A549 (cell line): Measurements from ENCODE around the gene KRTAP4-1. TPM values are rescaled to one million over a fixed set of nuclear protein-coding genes. Genes with fewer than 3 reads are reported as not detected.
A peak's percentile ranks its signal among the peaks of the same experiment; 100 is the strongest.
"Not testable (repeated sequence)": the region's sequence is repeated elsewhere in the genome, so short reads cannot be mapped to it uniquely, and the experiment has no call there.

ENCODE experiments used
- ATAC-seq, 2 experiments: fragments of 200-7000 bp in 1 of 2; fragments of >200 bp in 1 of 2; cut with Nextera tagmentation in 1 of 2; cut with Tn5 transposase in 1 of 2; 3 replicates each; pipeline versions ENCODE4 v1.8.0 to v1.9.1; 2018 to 2020; ENCODE audit warnings: mild to moderate bottlenecking in 1 of 2, moderate library complexity in 1 of 2
- CTCF ChIA-PET: fragments of 300-600 bp; sonication (Branson Sonifier 250); formaldehyde crosslinking; extraction: SDS; loops from one replicate; lab custom pipeline; 2021; ENCODE audit warnings: antibody characterized with exemption, inconsistent platforms; lab: Yijun Ruan, JAX
- POLR2A ChIA-PET: fragments of 350-600 bp; formaldehyde crosslinking; extraction: SDS; loops from one replicate; lab custom pipeline; 2021; ENCODE audit warnings: antibody characterized with exemption, inconsistent platforms; lab: Yijun Ruan, JAX
- DNase-seq, 2 experiments: peaks; one replicate each; pipeline versions ENCODE4 v3.0.0 to v3.0.0-alpha.2; 2011 to 2016; ENCODE audit warnings: low read depth in 1 of 2, low spot score in 1 of 2
- FAIRE-seq: peaks from 2 replicates; lab custom pipeline; 2011; peaks lifted over from hg19 to GRCh38; lab: Jason Lieb, UNC
- H3K27ac ChIP-seq, 2 experiments: fragments of >200 bp; sonication (Bioruptor Twin); formaldehyde crosslinking; 3 replicates each; pipeline ENCODE4 v1.5.1; 2016 to 2017
- H3K4me1 ChIP-seq: fragments of >200 bp; sonication (Bioruptor Twin); formaldehyde crosslinking; 3 replicates; pipeline ENCODE4 v1.6.1; 2016
- H3K4me2 ChIP-seq: fragments of >200 bp; sonication (Bioruptor Twin); formaldehyde crosslinking; 3 replicates; pipeline ENCODE4 v1.6.1; 2016
- H3K4me3 ChIP-seq: fragments of >200 bp; sonication (Bioruptor Twin); formaldehyde crosslinking; 3 replicates; pipeline ENCODE4 v1.5.1; 2016
- H3K9me3 ChIP-seq: fragments of >200 bp; sonication (Bioruptor Twin); formaldehyde crosslinking; 3 replicates; pipeline ENCODE4 v1.6.1; 2016
- CBX2 ChIP-seq: fragments of 200-600 bp; sonication (generic); IDR thresholded peaks from 2 replicates; pipeline ENCODE4 v1.6.1; 2016; ENCODE audit warnings: low read depth, mild to moderate bottlenecking, borderline replicate concordance
- CHD2 ChIP-seq: fragments of 150-350 bp; IDR thresholded peaks from 2 replicates; pipeline ENCODE4 v1.6.1; 2014; ENCODE audit warnings: low read length; ENCODE audit not compliant: partially characterized antibody
- FOSL2 ChIP-seq, 2 experiments: fragments of 450-650 bp in 1 of 2; fragments of >200 bp in 1 of 2; sonication (Bioruptor Twin) in 1 of 2; formaldehyde crosslinking; IDR thresholded peaks; 2 replicates each; pipeline versions ENCODE4 v1.5.0 to v1.6.1; 2016 to 2020; ENCODE audit warnings: mild to moderate bottlenecking in 1 of 2, moderate library complexity in 1 of 2
- JUN ChIP-seq, 2 experiments: fragments of >200 bp; sonication (Bioruptor Twin); formaldehyde crosslinking; IDR thresholded peaks; 2 replicates in 1 of 2; 3 replicates in 1 of 2; pipeline ENCODE4 v1.6.1; 2016 to 2017
- NFE2L2 ChIP-seq: fragments of 150-350 bp; conservative IDR thresholded peaks from 2 replicates; pipeline ENCODE4 v1.6.1; 2014; ENCODE audit warnings: low read length
- POLR2A ChIP-seq: IDR thresholded peaks from 2 replicates; pipeline ENCODE4 v1.6.1; 2012; ENCODE audit warnings: mild to moderate bottlenecking, low read length
- USF2 ChIP-seq: fragments of 450-650 bp; IDR thresholded peaks from 2 replicates; pipeline ENCODE4 v1.6.1; 2014; ENCODE audit warnings: antibody characterized with exemption
- WGBS: methylation state at CpG from one replicate; pipeline ENCODE4 v1.1.6; 2017; ENCODE audit errors: missing lambda C conversion rate; 5-methylcytosine and 5-hydroxymethylcytosine counted together
- polyA plus RNA-seq, 4 experiments: library from polyadenylated mRNA; depleted of rRNA in 3 of 4; stranded (reverse); fragments of >200 nt; fragmentation: RNase III in 1 of 4; extraction: RNeasy Plus Mini Kit Qiagen cat#74134 plus additional on column Dnase treatment in 1 of 4; gene quantifications; 2 replicates in 3 of 4; 3 replicates in 1 of 4; pipeline ENCODE4 v1.2.3, GENCODE V29; 2011 to 2017
- small RNA-seq, 6 experiments: library from RNA; depleted of rRNA; stranded (forward); fragments of <200 nt; gene quantifications; one replicate each; pipeline ENCODE3, GENCODE V24; 2012

KRTAP4-1 gene
- polyA plus RNA-seq, 2 of the 4 experiments (the other 2 are of a cell fraction) = 0.12 to 0.32 TPM

GRCh38 chr17:41144846-41145245 lies 39.9 kb downstream of the KRTAP4-1 start:
- Histone ChIP-seq H3K9me3 (peaks cover 35% of the 10 kb centered on the region), H3K4me1 (no peaks in the 10 kb centered on the region), H3K27ac (no peak overlapping the region), H3K4me2 (no peak overlapping the region), H3K4me3 (no peak overlapping the region)
- DNase-seq = no peak
- ATAC-seq = no peak
- CTCF ChIA-PET = no interaction called here
- POLR2A ChIA-PET = no interaction called here
- TF ChIP-seq CHD2 = no peak
- no peak for FAIRE-seq
- WGBS = 61% methylated on average over 1 of the region's 1 CpG

GRCh38 chr17:41141361-41141760 lies 43.4 kb downstream of the KRTAP4-1 start:
- Histone ChIP-seq H3K4me1 (no peaks in the 10 kb centered on the region), H3K27ac (no peak overlapping the region)
- FAIRE-seq = no peak
- no peak for TF ChIP-seq JUN (IDR thresholded peaks at IDR 0.05)
- TF ChIP-seq NFE2L2 = no peak
- no peak for TF ChIP-seq POLR2A
- TF ChIP-seq, all 56 proteins: peak for 0
- peaks cover 38% of the 10 kb centered on the region for H3K9me3 ChIP-seq
- no peak for ATAC-seq
- DNase-seq = no peak
- CTCF ChIA-PET = no interaction called here
- H3K4me3 ChIP-seq = no peak overlapping the region
- POLR2A ChIA-PET = no interaction called here
- H3K4me2 ChIP-seq = no peak overlapping the region

- Histone ChIP-seq H3K4me1 (no peaks in the 10 kb centered on the region), H3K9me3 (peaks cover 38% of the 10 kb centered on the region), H3K4me2 (no peak within 1 kb of the TSS), H3K27ac (no peak within 1 kb of the TSS), H3K4me3 (no peak within 1 kb of the TSS)
- peak in 1 of 2 experiments; percentile 46 for DNase-seq
- WGBS = 60% methylated on average over 6 of the region's 6 CpGs
- FAIRE-seq = no peak
- POLR2A ChIA-PET = no interaction called here
- TF ChIP-seq CHD2 (no peak), FOSL2 (IDR thresholded peaks at IDR 0.05) (no peak), FOSL2 (CRISPR knock-in tag; IDR thresholded peaks at IDR 0.05) (peak; percentile 39; the same call in 1 of the 2 replicates), USF2 (peak; percentile 86), CBX2 (no peak)
- no peak for ATAC-seq
- CTCF ChIA-PET = interaction anchor here (0.6 kb wide), 1 partner anchor 11 kb away, joined by 3 read pairs; no protein-coding TSS in a partner anchor
Observed at GRCh38 chr17:41140360-41141131, 44.2 kb downstream of the KRTAP4-1 start, which contains the start of gene KRTAP4-6. TSS of gene KRTAP4-6 (minus strand) at chr17:41140544. CDS start at chr17:41140487, 57 bp downstream.

GRCh38 chr17:41139865-41140264 lies 44.8 kb downstream of the KRTAP4-1 start:
- H3K4me3 ChIP-seq, H3K4me1 ChIP-seq, ATAC-seq, DNase-seq, FAIRE-seq, H3K27ac ChIP-seq, H3K4me2 ChIP-seq, POLR2A ChIA-PET: not testable (repeated sequence)
- 68% methylated on average over 11 of the region's 12 CpGs for WGBS
- CTCF ChIA-PET = interaction anchor here (0.6 to 0.7 kb wide), 2 partner anchors 10 to 262 kb away, joined by 3 read pairs; no protein-coding TSS in a partner anchor
- peaks cover 38% of the 10 kb centered on the region for H3K9me3 ChIP-seq

Small RNA genes within 50 kb of the gene (small RNA-seq; reads per million reads assigned to genes)
- gene KRTAP4-17P = 0 reads per million in 6 experiments

Other genes starting within 250 kb of the KRTAP4-1 start
Only the 30 nearest of the 41 such genes appear.
- gene KRTAP1-5, start 157.7 kb downstream of the KRTAP4-1 start, polyA plus RNA-seq (2011; rRNA removed) = not detected in 2 replicates
- not detected in 3 replicates for gene KRTAP1-5, start 157.7 kb downstream of the KRTAP4-1 start, polyA plus RNA-seq (2017; fragmentation: RNase III; extraction: RNeasy Plus Mini Kit Qiagen cat#74134 plus additional on column Dnase treatment)
- gene KRTAP1-4, start 154.7 kb downstream of the KRTAP4-1 start, polyA plus RNA-seq (2011; rRNA removed) = not detected in 2 replicates
- not detected in 3 replicates for gene KRTAP1-4, start 154.7 kb downstream of the KRTAP4-1 start, polyA plus RNA-seq (2017; fragmentation: RNase III; extraction: RNeasy Plus Mini Kit Qiagen cat#74134 plus additional on column Dnase treatment)
- gene KRTAP1-3, start 150.0 kb downstream of the KRTAP4-1 start, polyA plus RNA-seq (2011; rRNA removed) = not detected in 2 replicates
- gene KRTAP1-3, start 150.0 kb downstream of the KRTAP4-1 start, polyA plus RNA-seq (2017; fragmentation: RNase III; extraction: RNeasy Plus Mini Kit Qiagen cat#74134 plus additional on column Dnase treatment) = not detected in 3 replicates
- not detected in 2 replicates for gene KRTAP1-1, start 143.5 kb downstream of the KRTAP4-1 start, polyA plus RNA-seq (2011; rRNA removed)
- not detected in 3 replicates for gene KRTAP1-1, start 143.5 kb downstream of the KRTAP4-1 start, polyA plus RNA-seq (2017; fragmentation: RNase III; extraction: RNeasy Plus Mini Kit Qiagen cat#74134 plus additional on column Dnase treatment)
- gene KRTAP2-1, start 137.6 kb downstream of the KRTAP4-1 start, polyA plus RNA-seq (2011; rRNA removed) = not detected in 2 replicates
- gene KRTAP2-1, start 137.6 kb downstream of the KRTAP4-1 start, polyA plus RNA-seq (2017; fragmentation: RNase III; extraction: RNeasy Plus Mini Kit Qiagen cat#74134 plus additional on column Dnase treatment) = not detected in 3 replicates
- gene KRTAP2-2, start 129.7 kb downstream of the KRTAP4-1 start, polyA plus RNA-seq (2011; rRNA removed) = not detected in 2 replicates
- not detected in 3 replicates for gene KRTAP2-2, start 129.7 kb downstream of the KRTAP4-1 start, polyA plus RNA-seq (2017; fragmentation: RNase III; extraction: RNeasy Plus Mini Kit Qiagen cat#74134 plus additional on column Dnase treatment)
- not detected in 2 replicates for gene KRTAP2-3, start 124.8 kb downstream of the KRTAP4-1 start, polyA plus RNA-seq (2011; rRNA removed)
- 0.10 TPM in 1 of 3 replicates, not detected in the others for gene KRTAP2-3, start 124.8 kb downstream of the KRTAP4-1 start, polyA plus RNA-seq (2017; fragmentation: RNase III; extraction: RNeasy Plus Mini Kit Qiagen cat#74134 plus additional on column Dnase treatment)
- not detected in 2 replicates for gene KRTAP2-4, start 119.0 kb downstream of the KRTAP4-1 start, polyA plus RNA-seq (2011; rRNA removed)
- gene KRTAP2-4, start 119.0 kb downstream of the KRTAP4-1 start, polyA plus RNA-seq (2017; fragmentation: RNase III; extraction: RNeasy Plus Mini Kit Qiagen cat#74134 plus additional on column Dnase treatment) = not detected in 3 replicates
- gene KRTAP4-7, start 100.8 kb downstream of the KRTAP4-1 start, polyA plus RNA-seq (2011; rRNA removed) = not detected in 2 replicates
- not detected in 3 replicates for gene KRTAP4-7, start 100.8 kb downstream of the KRTAP4-1 start, polyA plus RNA-seq (2017; fragmentation: RNase III; extraction: RNeasy Plus Mini Kit Qiagen cat#74134 plus additional on column Dnase treatment)
- gene KRTAP4-8, start 86.8 kb downstream of the KRTAP4-1 start, polyA plus RNA-seq (2011; rRNA removed) = not detected in 2 replicates
- gene KRTAP4-8, start 86.8 kb downstream of the KRTAP4-1 start, polyA plus RNA-seq (2017; fragmentation: RNase III; extraction: RNeasy Plus Mini Kit Qiagen cat#74134 plus additional on column Dnase treatment) = not detected in 3 replicates
- not detected in 2 replicates for gene KRTAP4-16, start 82.7 kb downstream of the KRTAP4-1 start, polyA plus RNA-seq (2011; rRNA removed)
- not detected in 3 replicates for gene KRTAP4-16, start 82.7 kb downstream of the KRTAP4-1 start, polyA plus RNA-seq (2017; fragmentation: RNase III; extraction: RNeasy Plus Mini Kit Qiagen cat#74134 plus additional on column Dnase treatment)
- gene KRTAP4-9, start 79.5 kb downstream of the KRTAP4-1 start, polyA plus RNA-seq (2011; rRNA removed) = not detected in 2 replicates
- gene KRTAP4-9, start 79.5 kb downstream of the KRTAP4-1 start, polyA plus RNA-seq (2017; fragmentation: RNase III; extraction: RNeasy Plus Mini Kit Qiagen cat#74134 plus additional on column Dnase treatment) = not detected in 3 replicates
- not detected in 2 replicates for gene KRTAP4-11, start 66.5 kb downstream of the KRTAP4-1 start, polyA plus RNA-seq (2011; rRNA removed)
- not detected in 3 replicates for gene KRTAP4-11, start 66.5 kb downstream of the KRTAP4-1 start, polyA plus RNA-seq (2017; fragmentation: RNase III; extraction: RNeasy Plus Mini Kit Qiagen cat#74134 plus additional on column Dnase treatment)
- not detected in 2 replicates for gene KRTAP4-12, start 60.7 kb downstream of the KRTAP4-1 start, polyA plus RNA-seq (2011; rRNA removed)
- gene KRTAP4-12, start 60.7 kb downstream of the KRTAP4-1 start, polyA plus RNA-seq (2017; fragmentation: RNase III; extraction: RNeasy Plus Mini Kit Qiagen cat#74134 plus additional on column Dnase treatment) = not detected in 3 replicates
- not detected in 2 replicates for gene KRTAP4-6, start 44.4 kb downstream of the KRTAP4-1 start, polyA plus RNA-seq (2011; rRNA removed)
- gene KRTAP4-6, start 44.4 kb downstream of the KRTAP4-1 start, polyA plus RNA-seq (2017; fragmentation: RNase III; extraction: RNeasy Plus Mini Kit Qiagen cat#74134 plus additional on column Dnase treatment) = not detected in 3 replicates
- gene KRTAP4-5, start 35.1 kb downstream of the KRTAP4-1 start, polyA plus RNA-seq (2011; rRNA removed) = not detected in 2 replicates
- gene KRTAP4-5, start 35.1 kb downstream of the KRTAP4-1 start, polyA plus RNA-seq (2017; fragmentation: RNase III; extraction: RNeasy Plus Mini Kit Qiagen cat#74134 plus additional on column Dnase treatment) = not detected in 3 replicates
- gene KRTAP4-4, start 24.2 kb downstream of the KRTAP4-1 start, polyA plus RNA-seq (2011; rRNA removed) = not detected in 2 replicates
- gene KRTAP4-4, start 24.2 kb downstream of the KRTAP4-1 start, polyA plus RNA-seq (2017; fragmentation: RNase III; extraction: RNeasy Plus Mini Kit Qiagen cat#74134 plus additional on column Dnase treatment) = not detected in 3 replicates
- gene KRTAP4-3, start 16.7 kb downstream of the KRTAP4-1 start, polyA plus RNA-seq (2011; rRNA removed) = not detected in 2 replicates
- gene KRTAP4-3, start 16.7 kb downstream of the KRTAP4-1 start, polyA plus RNA-seq (2017; fragmentation: RNase III; extraction: RNeasy Plus Mini Kit Qiagen cat#74134 plus additional on column Dnase treatment) = not detected in 3 replicates
- not detected in 2 replicates for gene KRTAP4-2, start 6.7 kb downstream of the KRTAP4-1 start, polyA plus RNA-seq (2011; rRNA removed)
- not detected in 3 replicates for gene KRTAP4-2, start 6.7 kb downstream of the KRTAP4-1 start, polyA plus RNA-seq (2017; fragmentation: RNase III; extraction: RNeasy Plus Mini Kit Qiagen cat#74134 plus additional on column Dnase treatment)
- gene KRTAP9-1, start 5.0 kb upstream of the KRTAP4-1 start, polyA plus RNA-seq (2011; rRNA removed) = not detected in 2 replicates
- gene KRTAP9-1, start 5.0 kb upstream of the KRTAP4-1 start, polyA plus RNA-seq (2017; fragmentation: RNase III; extraction: RNeasy Plus Mini Kit Qiagen cat#74134 plus additional on column Dnase treatment) = not detected in 3 replicates
- gene KRTAP9-2, start 41.7 kb upstream of the KRTAP4-1 start, polyA plus RNA-seq (2011; rRNA removed) = not detected in 2 replicates
- gene KRTAP9-2, start 41.7 kb upstream of the KRTAP4-1 start, polyA plus RNA-seq (2017; fragmentation: RNase III; extraction: RNeasy Plus Mini Kit Qiagen cat#74134 plus additional on column Dnase treatment) = not detected in 3 replicates
- not detected in 2 replicates for gene KRTAP9-3, start 47.5 kb upstream of the KRTAP4-1 start, polyA plus RNA-seq (2011; rRNA removed)
- gene KRTAP9-3, start 47.5 kb upstream of the KRTAP4-1 start, polyA plus RNA-seq (2017; fragmentation: RNase III; extraction: RNeasy Plus Mini Kit Qiagen cat#74134 plus additional on column Dnase treatment) = not detected in 3 replicates
- not detected in 2 replicates for gene KRTAP9-8, start 53.1 kb upstream of the KRTAP4-1 start, polyA plus RNA-seq (2011; rRNA removed)
- gene KRTAP9-8, start 53.1 kb upstream of the KRTAP4-1 start, polyA plus RNA-seq (2017; fragmentation: RNase III; extraction: RNeasy Plus Mini Kit Qiagen cat#74134 plus additional on column Dnase treatment) = not detected in 3 replicates
- not detected in 2 replicates for gene KRTAP9-4, start 64.8 kb upstream of the KRTAP4-1 start, polyA plus RNA-seq (2011; rRNA removed)
- gene KRTAP9-4, start 64.8 kb upstream of the KRTAP4-1 start, polyA plus RNA-seq (2017; fragmentation: RNase III; extraction: RNeasy Plus Mini Kit Qiagen cat#74134 plus additional on column Dnase treatment) = not detected in 3 replicates
- gene KRTAP9-9, start 70.5 kb upstream of the KRTAP4-1 start, polyA plus RNA-seq (2011; rRNA removed) = not detected in 2 replicates
- not detected in 3 replicates for gene KRTAP9-9, start 70.5 kb upstream of the KRTAP4-1 start, polyA plus RNA-seq (2017; fragmentation: RNase III; extraction: RNeasy Plus Mini Kit Qiagen cat#74134 plus additional on column Dnase treatment)
- not detected in 2 replicates for gene KRTAP9-6, start 80.5 kb upstream of the KRTAP4-1 start, polyA plus RNA-seq (2011; rRNA removed)
- not detected in 3 replicates for gene KRTAP9-6, start 80.5 kb upstream of the KRTAP4-1 start, polyA plus RNA-seq (2017; fragmentation: RNase III; extraction: RNeasy Plus Mini Kit Qiagen cat#74134 plus additional on column Dnase treatment)
- not detected in 2 replicates for gene KRTAP9-7, start 90.8 kb upstream of the KRTAP4-1 start, polyA plus RNA-seq (2011; rRNA removed)
- gene KRTAP9-7, start 90.8 kb upstream of the KRTAP4-1 start, polyA plus RNA-seq (2017; fragmentation: RNase III; extraction: RNeasy Plus Mini Kit Qiagen cat#74134 plus additional on column Dnase treatment) = not detected in 3 replicates
- not detected in 2 replicates for gene KRTAP29-1, start 117.9 kb upstream of the KRTAP4-1 start, polyA plus RNA-seq (2011; rRNA removed)
- gene KRTAP29-1, start 117.9 kb upstream of the KRTAP4-1 start, polyA plus RNA-seq (2017; fragmentation: RNase III; extraction: RNeasy Plus Mini Kit Qiagen cat#74134 plus additional on column Dnase treatment) = not detected in 3 replicates
- gene KRTAP16-1, start 124.4 kb upstream of the KRTAP4-1 start, polyA plus RNA-seq (2011; rRNA removed) = not detected in 2 replicates
- gene KRTAP16-1, start 124.4 kb upstream of the KRTAP4-1 start, polyA plus RNA-seq (2017; fragmentation: RNase III; extraction: RNeasy Plus Mini Kit Qiagen cat#74134 plus additional on column Dnase treatment) = not detected in 3 replicates
- not detected in 2 replicates for gene KRTAP17-1, start 130.8 kb upstream of the KRTAP4-1 start, polyA plus RNA-seq (2011; rRNA removed)
- gene KRTAP17-1, start 130.8 kb upstream of the KRTAP4-1 start, polyA plus RNA-seq (2017; fragmentation: RNase III; extraction: RNeasy Plus Mini Kit Qiagen cat#74134 plus additional on column Dnase treatment) = not detected in 3 replicates